ENCODE data around the gene GFOD1. TPM values are rescaled to one million over a fixed set of nuclear protein-coding genes. Genes with fewer than 3 reads are reported as not detected.

GFOD1 gene
- total and polyA plus RNA-seq, 8 donors, result 1.4 to 2.7 (median 2.1) TPM

GRCh38 chr6:13334953-13335352 lies 152.4 kb downstream of the GFOD1 start:
- no peaks in the 10 kb centered on the region for H3K27me3 ChIP-seq
- H3K36me3 ChIP-seq, result no peaks in the 10 kb centered on the region
- H3K4me3 ChIP-seq, result no peak overlapping the region
- ATAC-seq, result no peak
- TF ChIP-seq CTCF (IDR thresholded peaks at IDR 0.05), result no peak
- no peaks in the 10 kb centered on the region for H3K4me1 ChIP-seq
- no peak for FAIRE-seq
- no peaks in the 10 kb centered on the region for H3K9me3 ChIP-seq
- H3K27ac ChIP-seq, result no peak overlapping the region
- no peak for DNase-seq
- intact Hi-C loops (cut with DNase I), result loop anchor here in 2 of 3 donors (5.0 kb wide), 3 partner anchors 202 to 428 kb away; no protein-coding TSS in a partner anchor
- WGBS, 2 donors, result 51 to 53% methylated on average over 3 of the region's 3 CpGs

GRCh38 chr6:13332349-13332706 lies 155.1 kb downstream of the GFOD1 start:
- ATAC-seq (no peak), FAIRE-seq (no peak), DNase-seq (no peak)
- Histone ChIP-seq H3K27me3 (no peaks in the 10 kb centered on the region), H3K27ac (no peak overlapping the region), H3K4me3 (no peak overlapping the region), H3K9me3 (no peaks in the 10 kb centered on the region), H3K36me3 (no peaks in the 10 kb centered on the region), H3K4me1 (peaks cover 0 to 8% (median 3%) of the 10 kb centered on the region in 3 donors)
- intact Hi-C loops (cut with DNase I), result loop anchor here in 2 of 3 donors (5.0 kb wide), 2 partner anchors 420 to 425 kb away; no protein-coding TSS in a partner anchor
- WGBS, 2 donors, result 57 to 70% methylated on average over 2 of the region's 2 CpGs
- no peak for TF ChIP-seq CTCF (IDR thresholded peaks at IDR 0.05)

GRCh38 chr6:13331516-13332348 lies 155.7 kb downstream of the GFOD1 start:
- Histone ChIP-seq H3K36me3 (no peaks in the 10 kb centered on the region), H3K27ac (no peak overlapping the region), H3K4me1 (peaks cover 0 to 14% (median 6%) of the 10 kb centered on the region in 3 donors), H3K9me3 (no peaks in the 10 kb centered on the region), H3K27me3 (no peaks in the 10 kb centered on the region), H3K4me3 (no peak overlapping the region)
- TF ChIP-seq CTCF (IDR thresholded peaks at IDR 0.05), result peak; percentile 16 to 47 (median 42)
- 36 to 40% methylated on average over 13 of the region's 13 CpGs for WGBS, 2 donors
- intact Hi-C loops (cut with DNase I), result loop anchor here in 2 of 3 donors (5.0 kb wide), 2 partner anchors 419 to 424 kb away; no protein-coding TSS in a partner anchor
- no peak for ATAC-seq
- DNase-seq, result no peak
- no peak for FAIRE-seq

GRCh38 chr6:13328875-13329183 lies 158.6 kb downstream of the GFOD1 start:
- no peaks in the 10 kb centered on the region for H3K27me3 ChIP-seq
- ATAC-seq (peak in 1 of 4 donors; percentile 2), DNase-seq (no peak), FAIRE-seq (no peak)
- peaks cover 0 to 16% (median 6%) of the 10 kb centered on the region in 3 donors for H3K4me1 ChIP-seq
- peaks cover 0 to 8% (median 0%) of the 10 kb centered on the region in 3 donors for H3K36me3 ChIP-seq
- H3K27ac ChIP-seq, result peak overlapping the region; percentile 76 to 94 (median 88)
- no peaks in the 10 kb centered on the region for H3K9me3 ChIP-seq
- peak overlapping the region; percentile 72 to 86 (median 84) for H3K4me3 ChIP-seq
- 2 to 4% methylated on average over 2 of the region's 2 CpGs for WGBS, 2 donors
- intact Hi-C loops (cut with DNase I), result no loop called here
- TF ChIP-seq CTCF (IDR thresholded peaks at IDR 0.05), result no peak
